RWPE2 (cell line): ENCODE measurements around the gene RPTOR.
A peak's percentile ranks its signal among the peaks of the same experiment; 100 is the strongest.

ENCODE experiments used
- ATAC-seq: fragments of 200-7000 bp; cut with Tn5 transposase; 3 replicates; pipeline ENCODE4 v1.9.1; 2021; ENCODE audit warnings: low read depth
- DNase-seq: peaks from one replicate; pipeline ENCODE4 v3.0.0-alpha.2; 2020; ENCODE audit warnings: low spot score
- H3K27ac ChIP-seq: fragments of 450-650 bp; 2 replicates; pipeline ENCODE4 v1.5.1; 2017; ENCODE audit warnings: mild to moderate bottlenecking; ENCODE audit not compliant: poor library complexity, severe bottlenecking
- H3K27me3 ChIP-seq: fragments of 250-450 bp; sonication (Bioruptor Pico); 2 replicates; pipeline ENCODE4 v1.5.1; 2021; ENCODE audit warnings: mild to moderate bottlenecking, moderate library complexity; ENCODE audit not compliant: insufficient read depth, poor library complexity, severe bottlenecking
- H3K36me3 ChIP-seq: fragments of 250-450 bp; sonication (Bioruptor Pico); 2 replicates; pipeline ENCODE4 v1.5.1; 2020; ENCODE audit warnings: low read depth, mild to moderate bottlenecking, moderate library complexity
- H3K4me1 ChIP-seq: fragments of 250-450 bp; sonication (Bioruptor Pico); 2 replicates; pipeline ENCODE4 v1.5.1; 2021; ENCODE audit warnings: mild to moderate bottlenecking, moderate library complexity; ENCODE audit not compliant: insufficient read depth, poor library complexity, severe bottlenecking
- H3K4me3 ChIP-seq: fragments of 250-450 bp; sonication (Bioruptor Pico); 2 replicates; pipeline ENCODE4 v1.5.1; 2021; ENCODE audit warnings: mild to moderate bottlenecking, moderate library complexity; ENCODE audit not compliant: severe bottlenecking
- H3K9me3 ChIP-seq: fragments of 250-450 bp; sonication (Bioruptor Pico); 2 replicates; pipeline ENCODE4 v1.5.1; 2021; ENCODE audit warnings: mild to moderate bottlenecking, moderate library complexity; ENCODE audit not compliant: severe bottlenecking
- CTCF ChIP-seq: fragments of 450-650 bp; IDR thresholded peaks from one replicate; pipeline ENCODE4 v1.5.1; 2017; ENCODE audit warnings: mild to moderate bottlenecking, moderate library complexity; ENCODE audit not compliant: poor library complexity, severe bottlenecking

RPTOR gene

DNA sequence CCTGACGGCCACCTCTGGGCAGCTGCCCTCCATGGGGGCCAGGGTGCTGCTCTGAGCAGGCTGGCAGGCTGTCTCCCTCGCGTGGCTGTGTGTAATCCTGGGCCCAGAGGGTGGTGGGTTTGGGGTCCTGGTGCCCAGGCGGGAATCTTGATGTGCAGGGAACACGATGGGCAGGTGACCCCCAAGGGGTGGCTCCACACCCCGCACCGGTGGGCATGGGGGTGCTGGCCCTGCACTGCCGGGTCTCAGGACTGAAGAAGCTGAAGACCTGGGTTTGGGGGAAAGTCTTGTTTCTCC is 455.6 kb downstream of the RPTOR start:
- H3K36me3 ChIP-seq: peaks cover 37% of the 10 kb centered on the region
- H3K4me3 ChIP-seq: no peak overlapping the region
- no peak overlapping the region for H3K27ac ChIP-seq
- H3K9me3 ChIP-seq: no peaks in the 10 kb centered on the region
- H3K4me1 ChIP-seq: peaks cover 7% of the 10 kb centered on the region
- no peak for DNase-seq
- TF ChIP-seq CTCF: no peak
- peaks cover 22% of the 10 kb centered on the region for H3K27me3 ChIP-seq
- ATAC-seq: no peak

DNA sequence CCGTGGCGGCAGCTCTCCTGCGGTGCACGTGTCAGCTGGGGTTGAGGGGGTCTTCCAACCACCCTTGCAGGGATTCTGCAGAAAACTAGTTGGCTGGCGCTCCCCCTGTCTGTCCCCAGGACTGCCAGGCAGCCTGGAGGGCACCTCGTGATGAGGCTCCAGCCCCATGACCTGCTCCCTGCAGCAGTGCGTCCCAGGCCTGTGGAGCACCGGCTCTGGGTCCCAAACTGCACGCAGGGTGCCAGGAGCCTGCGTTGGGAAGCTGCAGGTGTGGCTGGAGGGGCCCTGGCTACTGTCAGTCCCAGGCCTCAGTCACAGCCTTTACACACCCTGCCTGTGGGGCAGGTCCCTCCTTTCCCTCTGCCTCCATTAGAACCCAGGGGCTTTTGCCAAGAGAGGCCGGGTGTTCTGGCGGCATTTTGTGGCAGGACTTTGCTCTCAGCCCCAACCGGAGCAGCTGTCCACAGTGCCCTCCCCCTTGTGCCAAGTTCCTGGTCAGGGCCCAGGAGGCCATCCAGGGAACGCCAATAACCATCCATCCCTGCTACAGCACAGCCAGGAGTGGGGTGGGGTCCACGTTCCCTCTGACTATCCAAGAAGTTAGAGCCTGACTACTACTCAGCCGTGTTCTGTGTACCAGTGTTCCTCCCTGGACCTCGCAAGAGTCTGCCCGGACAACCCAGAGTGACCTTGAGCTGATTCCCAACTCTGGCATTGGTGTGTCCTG is 456.2 kb downstream of the RPTOR start:
- no peak for TF ChIP-seq CTCF
- no peak for ATAC-seq
- no peak for DNase-seq
- peaks cover 7% of the 10 kb centered on the region for H3K4me1 ChIP-seq
- no peak overlapping the region for H3K27ac ChIP-seq
- H3K4me3 ChIP-seq: no peak overlapping the region
- H3K9me3 ChIP-seq: no peaks in the 10 kb centered on the region
- H3K36me3 ChIP-seq: peaks cover 32% of the 10 kb centered on the region
- peaks cover 24% of the 10 kb centered on the region for H3K27me3 ChIP-seq

DNA sequence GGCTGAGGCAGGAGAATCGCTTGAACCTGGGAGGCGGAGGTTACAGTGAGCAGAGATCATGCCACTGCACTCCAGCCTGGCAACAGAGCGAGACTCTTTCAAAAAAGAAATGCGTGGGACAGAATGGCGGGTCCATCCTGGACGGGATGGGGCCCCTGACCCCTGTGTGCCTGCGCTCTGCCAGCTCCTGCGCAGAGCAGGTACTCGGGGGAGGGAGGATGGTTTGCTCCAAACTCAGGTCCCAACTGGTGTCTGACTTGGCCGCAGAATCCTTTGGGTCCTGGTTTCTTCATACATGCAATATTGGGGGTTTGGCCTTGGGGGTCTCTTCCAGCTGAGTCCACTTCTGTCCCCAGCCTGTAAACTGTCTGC is 457.4 kb downstream of the RPTOR start:
- no peak for TF ChIP-seq CTCF
- Histone ChIP-seq H3K9me3 (no peaks in the 10 kb centered on the region), H3K4me1 (peaks cover 7% of the 10 kb centered on the region), H3K27ac (no peak overlapping the region), H3K4me3 (no peak overlapping the region), H3K27me3 (peaks cover 36% of the 10 kb centered on the region), H3K36me3 (peaks cover 22% of the 10 kb centered on the region; the same call in 1 of the 2 replicates)
- DNase-seq (no peak), ATAC-seq (no peak)

DNA sequence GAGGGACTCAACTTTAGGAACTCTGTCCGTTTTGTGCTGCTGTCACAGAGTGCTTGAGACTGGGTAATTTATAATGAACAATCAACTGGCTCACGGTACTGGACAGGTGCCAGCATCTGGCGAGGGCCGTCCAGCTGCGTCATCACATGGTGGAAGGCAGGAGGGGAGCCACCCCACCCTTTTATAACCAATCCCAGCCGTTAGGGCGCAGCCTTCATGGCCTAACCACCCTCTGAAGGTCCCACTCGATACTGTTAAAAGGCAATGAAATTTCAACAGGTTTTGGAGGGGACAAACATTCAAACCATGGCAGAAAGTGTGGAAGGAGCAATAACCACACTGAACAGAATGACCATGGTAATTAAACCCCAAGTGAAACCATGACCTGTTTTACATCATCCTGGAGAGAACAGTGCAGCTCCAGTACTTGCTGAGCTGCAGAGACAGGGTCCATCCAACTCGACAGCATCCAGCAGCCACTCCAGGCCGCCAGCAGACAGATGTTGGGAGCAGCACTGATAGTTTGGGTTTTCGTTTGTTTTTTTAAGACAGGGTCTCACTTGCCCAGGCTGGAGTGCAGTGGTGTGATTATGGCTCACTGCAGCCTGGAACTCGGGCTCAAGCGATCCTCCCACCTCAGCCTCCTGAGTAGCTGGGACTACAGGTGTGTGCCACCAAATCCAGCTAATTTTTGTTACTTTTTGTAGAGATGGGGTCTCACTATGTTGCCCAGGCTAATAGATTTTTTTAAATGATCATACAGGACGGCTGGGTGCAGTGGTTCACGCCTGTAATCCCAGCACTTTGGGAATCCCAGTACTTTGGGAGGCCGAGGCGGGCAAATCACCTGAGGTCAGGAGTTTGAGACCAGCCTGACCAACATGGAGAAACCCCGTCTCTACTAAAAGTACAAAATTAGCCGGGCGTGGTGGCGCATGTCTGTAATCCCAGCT is 458.0 kb downstream of the RPTOR start:
- no peak for TF ChIP-seq CTCF
- no peak overlapping the region for H3K27ac ChIP-seq
- no peak overlapping the region for H3K4me3 ChIP-seq
- peak; percentile 57 for ATAC-seq
- no peak for DNase-seq
- H3K36me3 ChIP-seq: peaks cover 15% of the 10 kb centered on the region; the same call in 1 of the 2 replicates
- no peaks in the 10 kb centered on the region for H3K9me3 ChIP-seq
- H3K4me1 ChIP-seq: peaks cover 7% of the 10 kb centered on the region
- peaks cover 40% of the 10 kb centered on the region for H3K27me3 ChIP-seq
